Dendritic cell treated with granulocyte-macrophage colony-stimulating factor and Interleukin-4, amounts not matched to agents 40 ng/mL and 50 ng/mL, for 4 days (primary cell): ENCODE measurements around the gene ADGRE2.

ENCODE experiments used
- H3K27ac Mint-ChIP-seq: one replicate; pipeline ENCODE4 v1.8.0; 2022; ENCODE audit warnings: mild to moderate bottlenecking, mixed read lengths
- H3K27me3 Mint-ChIP-seq: one replicate; pipeline ENCODE4 v1.8.0; 2022; ENCODE audit warnings: mild to moderate bottlenecking, mixed read lengths
- H3K36me3 Mint-ChIP-seq: one replicate; pipeline ENCODE4 v1.8.0; 2022; ENCODE audit warnings: low read depth, mixed read lengths
- H3K4me1 Mint-ChIP-seq: one replicate; pipeline ENCODE4 v1.8.0; 2022; ENCODE audit warnings: low read depth, mixed read lengths
- H3K4me3 Mint-ChIP-seq: one replicate; pipeline ENCODE4 v1.8.0; 2022; ENCODE audit warnings: mild to moderate bottlenecking, moderate library complexity, mixed read lengths
- H3K9me3 Mint-ChIP-seq: one replicate; pipeline ENCODE4 v1.8.0; 2022; ENCODE audit warnings: mixed read lengths
- intact Hi-C: fragments of 100-400 bp; cut with micrococcal nuclease; formaldehyde crosslinking; loops from one replicate; pipeline ENCODE4 v1.15.0; 2022

The ADGRE2 gene

DNA sequence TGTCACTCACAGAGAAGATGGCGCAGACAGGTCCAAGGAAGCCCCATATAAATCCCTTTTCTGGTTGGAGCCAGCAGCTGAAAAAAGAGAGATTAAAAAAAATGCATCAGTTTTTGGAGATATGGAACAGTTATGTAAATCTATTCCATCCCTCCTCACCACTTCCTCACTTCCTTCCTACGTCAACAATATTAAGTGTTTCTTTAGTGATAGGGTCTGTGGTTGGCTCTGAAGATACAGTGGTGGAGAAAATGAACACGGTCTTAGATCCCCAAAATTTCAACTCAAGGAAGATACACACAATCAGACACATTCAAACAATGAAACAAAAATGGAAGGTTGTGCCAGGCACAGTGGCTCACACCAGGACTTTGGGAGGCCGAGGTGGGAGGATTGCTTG, 31.5 kb downstream of the ADGRE2 start:
- no peaks in the 10 kb centered on the region for H3K27me3 Mint-ChIP-seq
- H3K4me1 Mint-ChIP-seq: no peaks in the 10 kb centered on the region
- H3K27ac Mint-ChIP-seq: no peak overlapping the region
- no peaks in the 10 kb centered on the region for H3K9me3 Mint-ChIP-seq
- peaks cover 81% of the 10 kb centered on the region for H3K36me3 Mint-ChIP-seq
- intact Hi-C loops: no loop called here
- H3K4me3 Mint-ChIP-seq: no peak overlapping the region

DNA sequence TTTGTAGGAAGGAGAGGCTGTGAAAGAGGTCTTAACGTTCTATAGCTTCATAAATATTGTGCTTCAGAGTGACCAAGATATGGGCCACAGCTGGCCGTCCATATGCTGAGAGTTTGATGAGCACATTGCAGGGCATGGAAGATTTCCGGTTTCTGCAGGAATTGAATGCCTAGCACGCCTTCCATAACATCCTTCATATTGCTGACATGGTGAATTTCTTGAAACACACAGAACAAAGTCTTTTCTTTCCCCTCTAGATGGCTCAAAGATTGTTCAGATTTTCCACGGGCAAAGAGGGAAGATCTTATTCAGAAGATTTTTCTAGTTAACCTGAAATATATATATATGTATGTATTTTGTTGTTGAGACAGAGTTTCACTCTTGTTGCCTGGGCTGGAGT, 42.4 kb downstream of the ADGRE2 start:
- Mint-ChIP-seq H3K36me3 (peaks cover 64% of the 10 kb centered on the region), H3K9me3 (peaks cover 14% of the 10 kb centered on the region), H3K27ac (no peak overlapping the region), H3K27me3 (no peaks in the 10 kb centered on the region), H3K4me3 (no peak overlapping the region), H3K4me1 (no peaks in the 10 kb centered on the region)
- intact Hi-C loops: no loop called here

DNA sequence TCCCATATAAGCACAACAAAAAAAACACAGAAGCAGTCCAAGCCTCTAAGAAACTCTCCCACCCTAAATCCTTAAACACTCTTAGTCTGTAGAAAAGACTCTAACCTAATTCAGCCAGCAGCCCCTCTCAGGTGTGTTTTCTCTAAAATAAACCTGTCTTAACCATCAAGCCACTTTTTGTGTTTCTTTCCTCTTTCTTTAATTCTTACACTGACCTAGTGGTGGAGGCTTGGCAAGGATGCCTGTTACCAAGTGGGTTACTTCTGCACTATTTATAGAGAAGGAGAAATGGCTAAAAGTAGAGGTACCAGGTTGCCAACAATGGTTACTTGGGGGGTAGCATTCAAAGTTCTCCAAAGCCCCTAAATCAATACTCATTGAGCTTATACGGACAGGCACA, 44.8 kb downstream of the ADGRE2 start:
- peaks cover 41% of the 10 kb centered on the region for H3K36me3 Mint-ChIP-seq
- no peak overlapping the region for H3K27ac Mint-ChIP-seq
- intact Hi-C loops: no loop called here

DNA sequence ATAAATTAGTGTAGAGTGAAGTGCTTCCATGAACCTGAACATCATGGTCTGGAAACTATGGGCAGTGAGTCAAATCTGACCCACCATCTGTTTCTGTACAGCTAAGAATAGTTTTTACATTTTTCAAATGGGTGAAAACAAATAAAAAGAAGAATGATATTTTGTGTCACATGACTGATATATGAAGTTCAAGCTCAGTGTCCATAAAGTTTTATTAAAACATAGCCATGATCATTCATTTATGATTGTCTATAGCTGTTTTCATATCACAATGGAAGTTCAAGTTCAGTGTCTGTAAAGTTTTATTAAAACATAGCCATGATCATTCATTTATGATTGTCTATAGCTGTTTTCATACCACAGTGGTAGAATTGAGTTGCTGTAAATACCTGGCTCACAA, 45.9 kb downstream of the ADGRE2 start:
- Mint-ChIP-seq H3K9me3 (peaks cover 40% of the 10 kb centered on the region), H3K27ac (no peak overlapping the region), H3K4me3 (no peak overlapping the region), H3K27me3 (no peaks in the 10 kb centered on the region), H3K4me1 (no peaks in the 10 kb centered on the region), H3K36me3 (peaks cover 31% of the 10 kb centered on the region)
- intact Hi-C loops: no loop called here

More for the DNA sequence above, 44.8 kb downstream of the ADGRE2 start:
- no peak overlapping the region for H3K4me3 Mint-ChIP-seq
- H3K4me1 Mint-ChIP-seq: no peaks in the 10 kb centered on the region
- H3K9me3 Mint-ChIP-seq: peaks cover 29% of the 10 kb centered on the region
- H3K27me3 Mint-ChIP-seq: no peaks in the 10 kb centered on the region

DNA sequence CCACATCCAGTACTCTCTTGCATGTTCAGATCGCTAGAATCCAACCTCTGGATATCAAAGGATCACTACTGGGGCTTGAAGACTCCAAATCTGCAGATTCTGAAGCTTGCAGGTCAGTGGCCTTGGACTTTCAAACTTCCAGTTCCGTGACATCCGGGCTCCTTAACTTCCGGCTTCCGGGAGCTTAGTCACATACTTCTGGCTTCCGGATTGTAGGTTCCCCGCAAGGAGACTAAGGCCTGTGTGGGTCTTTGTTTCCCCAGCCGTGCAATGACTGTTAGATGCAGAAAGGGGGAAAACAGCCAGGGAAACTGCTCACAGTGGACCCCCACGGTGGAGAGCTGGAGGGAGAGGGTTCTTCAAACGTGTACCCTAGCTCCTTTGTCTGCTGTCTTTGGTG, 47.2 kb downstream of the ADGRE2 start:
- peaks cover 53% of the 10 kb centered on the region for H3K9me3 Mint-ChIP-seq
- no peak overlapping the region for H3K27ac Mint-ChIP-seq
- H3K36me3 Mint-ChIP-seq: peaks cover 26% of the 10 kb centered on the region
- H3K4me1 Mint-ChIP-seq: no peaks in the 10 kb centered on the region
- intact Hi-C loops: no loop called here
- H3K4me3 Mint-ChIP-seq: no peak overlapping the region
- no peaks in the 10 kb centered on the region for H3K27me3 Mint-ChIP-seq

DNA sequence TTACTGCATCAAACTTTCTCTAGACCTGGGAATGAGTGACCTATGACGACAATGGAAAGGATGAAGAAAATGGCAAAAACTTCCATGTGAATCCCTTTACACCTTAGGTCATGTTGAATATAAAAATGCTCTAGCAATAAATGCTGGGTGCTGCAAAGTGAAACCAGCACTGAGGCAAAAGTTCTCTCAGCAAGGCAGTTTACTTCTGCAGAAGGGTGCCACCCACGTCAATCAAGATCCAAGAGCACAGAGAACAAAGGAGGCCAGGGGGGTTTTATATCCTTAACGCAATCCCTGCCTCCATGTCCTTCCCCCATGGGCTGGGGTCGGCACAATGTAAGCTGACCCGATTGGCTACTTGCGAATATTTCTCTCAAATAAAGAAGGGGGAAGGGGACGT, 49.8 kb downstream of the ADGRE2 start:
- peaks cover 7% of the 10 kb centered on the region for H3K36me3 Mint-ChIP-seq
- H3K27me3 Mint-ChIP-seq: no peaks in the 10 kb centered on the region
- no peak overlapping the region for H3K4me3 Mint-ChIP-seq
- intact Hi-C loops: no loop called here
- no peaks in the 10 kb centered on the region for H3K4me1 Mint-ChIP-seq
- H3K27ac Mint-ChIP-seq: no peak overlapping the region
- H3K9me3 Mint-ChIP-seq: peaks cover 79% of the 10 kb centered on the region

DNA sequence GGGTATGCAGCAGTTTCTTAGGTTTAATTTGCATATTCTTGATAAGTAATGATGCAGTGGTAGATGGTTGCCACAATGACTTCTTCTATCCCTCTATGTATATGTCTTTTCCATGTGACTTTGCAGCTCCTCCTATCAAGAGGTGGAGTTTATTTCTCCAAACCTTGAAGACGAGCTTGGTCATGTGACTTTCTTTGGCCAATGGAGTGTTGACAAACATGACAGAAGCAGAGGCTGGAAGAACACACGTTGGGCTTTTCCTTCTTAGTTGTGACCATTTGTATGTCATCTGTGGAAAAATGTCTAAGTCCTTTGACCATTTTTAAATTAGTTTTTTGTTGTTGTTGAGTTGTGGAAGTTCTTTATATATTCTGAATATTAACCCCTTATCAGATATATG, 56.2 kb downstream of the ADGRE2 start:
- Mint-ChIP-seq H3K4me1 (no peaks in the 10 kb centered on the region), H3K4me3 (no peak overlapping the region), H3K9me3 (peaks cover 92% of the 10 kb centered on the region), H3K36me3 (peaks cover 70% of the 10 kb centered on the region), H3K27ac (no peak overlapping the region), H3K27me3 (no peaks in the 10 kb centered on the region)
- intact Hi-C loops: no loop called here

DNA sequence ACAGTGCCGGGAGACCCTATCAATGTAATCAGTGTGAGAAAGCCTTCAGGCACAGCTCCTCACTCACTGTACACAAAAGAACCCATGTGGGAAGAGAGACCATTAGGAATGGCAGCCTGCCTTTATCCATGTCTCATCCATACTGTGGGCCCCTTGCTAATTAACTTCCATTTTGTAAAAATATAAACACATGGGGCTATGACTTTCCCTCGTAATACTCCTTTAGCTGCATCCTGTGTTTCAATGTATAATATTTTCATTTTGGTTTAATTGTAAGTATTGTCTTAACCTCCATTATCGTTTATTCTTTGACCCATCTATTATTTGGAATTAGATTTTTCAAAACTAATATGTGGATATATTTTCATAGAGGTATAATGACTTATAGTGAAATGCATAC, 59.2 kb downstream of the ADGRE2 start:
- Mint-ChIP-seq H3K4me1 (no peaks in the 10 kb centered on the region), H3K9me3 (peaks cover 92% of the 10 kb centered on the region), H3K36me3 (peaks cover 98% of the 10 kb centered on the region), H3K4me3 (no peak overlapping the region), H3K27me3 (no peaks in the 10 kb centered on the region), H3K27ac (no peak overlapping the region)
- intact Hi-C loops: no loop called here

DNA sequence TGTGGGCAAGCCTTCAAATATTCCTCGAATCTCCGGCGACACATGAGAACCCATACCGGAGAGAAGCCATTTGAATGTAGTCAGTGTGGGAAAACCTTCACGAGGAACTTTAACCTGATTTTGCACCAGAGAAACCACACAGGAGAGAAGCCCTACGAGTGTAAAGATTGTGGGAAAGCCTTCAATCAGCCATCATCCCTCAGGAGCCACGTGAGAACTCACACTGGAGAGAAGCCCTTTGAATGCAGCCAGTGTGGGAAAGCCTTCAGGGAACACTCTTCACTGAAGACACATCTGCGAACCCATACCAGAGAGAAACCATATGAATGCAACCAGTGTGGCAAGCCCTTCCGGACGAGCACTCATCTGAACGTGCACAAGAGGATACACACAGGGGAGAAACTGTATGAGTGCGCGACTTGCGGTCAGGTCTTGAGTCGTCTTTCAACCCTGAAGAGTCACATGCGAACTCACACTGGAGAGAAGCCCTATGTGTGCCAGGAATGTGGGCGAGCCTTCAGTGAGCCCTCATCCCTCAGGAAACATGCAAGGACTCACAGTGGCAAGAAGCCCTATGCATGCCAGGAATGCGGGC, 59.7 kb downstream of the ADGRE2 start:
- Mint-ChIP-seq H3K27ac (no peak overlapping the region), H3K4me3 (no peak overlapping the region), H3K9me3 (peaks cover 92% of the 10 kb centered on the region), H3K4me1 (no peaks in the 10 kb centered on the region), H3K36me3 (peaks cover 98% of the 10 kb centered on the region), H3K27me3 (no peaks in the 10 kb centered on the region)
- intact Hi-C loops: no loop called here

DNA sequence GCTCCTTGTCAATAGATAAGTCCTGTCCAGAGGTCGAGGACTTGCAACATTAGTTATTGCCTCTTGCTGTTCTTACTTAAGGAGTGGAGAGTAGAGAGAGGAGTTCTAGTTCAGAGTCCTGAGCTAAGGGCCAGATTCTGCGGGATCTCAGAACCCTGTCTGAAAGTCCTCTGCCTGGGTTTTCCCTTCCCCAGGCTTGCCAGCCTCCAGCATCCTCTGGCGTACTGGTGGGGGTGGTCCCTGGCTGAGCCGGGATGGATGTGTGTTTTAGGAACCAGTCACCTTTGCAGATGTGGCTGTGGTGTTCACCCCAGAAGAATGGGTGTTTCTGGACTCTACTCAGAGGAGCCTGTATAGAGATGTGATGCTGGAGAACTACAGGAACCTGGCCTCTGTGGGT, 62.5 kb downstream of the ADGRE2 start:
- intact Hi-C loops: no loop called here
- H3K27ac Mint-ChIP-seq: no peak overlapping the region
- H3K4me3 Mint-ChIP-seq: no peak overlapping the region
- peaks cover 99% of the 10 kb centered on the region for H3K36me3 Mint-ChIP-seq
- H3K9me3 Mint-ChIP-seq: peaks cover 88% of the 10 kb centered on the region
- no peaks in the 10 kb centered on the region for H3K4me1 Mint-ChIP-seq
- no peaks in the 10 kb centered on the region for H3K27me3 Mint-ChIP-seq

DNA sequence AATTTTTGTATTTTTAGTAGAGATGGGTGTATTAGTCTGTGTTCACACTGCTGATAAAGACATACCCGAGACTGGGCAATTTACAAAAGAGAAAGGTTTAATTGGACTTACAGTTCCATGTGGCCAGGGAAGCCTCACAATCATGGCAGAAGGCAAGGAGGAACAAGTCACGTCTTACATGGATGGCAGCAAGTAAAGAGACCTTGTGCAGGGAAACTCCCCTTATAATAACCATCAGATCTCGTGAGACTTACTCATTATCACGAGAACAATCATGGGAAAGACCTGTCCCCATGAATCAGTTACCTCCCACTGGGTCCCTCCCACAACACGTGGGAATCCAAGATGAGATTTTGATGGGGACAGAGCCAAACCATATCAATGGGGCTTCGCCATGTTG, 73.9 kb downstream of the ADGRE2 start:
- Mint-ChIP-seq H3K9me3 (peaks cover 12% of the 10 kb centered on the region), H3K27me3 (no peaks in the 10 kb centered on the region), H3K4me3 (no peak overlapping the region), H3K27ac (no peak overlapping the region), H3K36me3 (peaks cover 94% of the 10 kb centered on the region), H3K4me1 (no peaks in the 10 kb centered on the region)
- intact Hi-C loops: no loop called here

DNA sequence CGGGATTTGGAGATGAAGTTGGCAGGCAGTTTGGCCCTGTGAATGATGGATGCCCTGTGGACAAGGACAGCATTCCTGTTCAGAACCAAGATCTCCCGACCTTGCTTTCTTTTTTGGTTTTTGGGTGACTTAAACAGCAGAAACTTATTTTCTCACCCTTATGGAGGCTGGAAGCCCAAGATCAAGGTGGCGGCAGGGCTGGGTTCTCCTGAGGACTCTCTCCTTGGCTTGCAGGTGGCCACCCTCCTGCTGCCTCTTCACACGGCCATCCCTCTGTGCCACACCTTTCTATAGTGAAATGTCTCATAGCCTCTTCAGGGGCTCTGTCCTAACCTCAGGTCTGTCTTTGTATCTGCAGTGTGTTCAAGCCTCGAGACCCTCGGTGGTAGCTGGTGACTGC, 74.5 kb downstream of the ADGRE2 start:
- Mint-ChIP-seq H3K27ac (no peak overlapping the region), H3K36me3 (peaks cover 94% of the 10 kb centered on the region), H3K9me3 (peaks cover 6% of the 10 kb centered on the region), H3K4me3 (no peak overlapping the region), H3K4me1 (no peaks in the 10 kb centered on the region), H3K27me3 (no peaks in the 10 kb centered on the region)
- intact Hi-C loops: no loop called here

DNA sequence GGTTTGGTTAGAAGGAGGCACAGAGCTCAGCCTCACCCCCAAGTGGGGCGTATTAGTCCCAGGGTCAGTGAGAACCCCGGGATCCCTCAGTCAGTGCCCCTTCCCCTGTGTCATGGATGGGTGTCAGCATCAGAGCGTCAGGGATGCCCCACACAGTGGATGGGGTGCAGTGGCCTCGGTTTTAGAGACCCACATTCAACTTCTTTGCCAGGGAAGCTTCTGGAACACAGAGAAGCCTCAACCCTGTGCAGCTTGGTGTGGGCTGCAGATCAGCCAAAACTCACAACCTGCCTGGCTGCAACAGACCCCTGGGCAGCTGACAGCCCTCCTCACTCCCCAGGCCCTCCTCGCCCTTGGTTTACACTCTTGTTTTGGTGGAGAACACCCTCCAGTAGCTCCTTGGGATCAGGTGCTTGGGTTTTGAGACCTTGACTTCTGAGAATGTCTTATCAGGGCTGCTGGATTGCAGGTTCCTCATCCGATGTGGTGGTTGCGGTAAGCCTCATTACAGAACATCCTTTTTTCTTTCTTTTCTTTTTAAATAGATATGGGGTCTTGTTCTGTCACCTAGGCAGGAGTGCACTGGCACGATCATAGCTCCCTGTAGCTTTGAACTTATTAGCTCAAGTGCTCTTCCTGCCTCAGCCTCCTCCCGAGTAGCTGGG, 77.5 kb downstream of the ADGRE2 start:
- Mint-ChIP-seq H3K4me3 (no peak overlapping the region), H3K36me3 (peaks cover 98% of the 10 kb centered on the region), H3K9me3 (no peaks in the 10 kb centered on the region), H3K4me1 (no peaks in the 10 kb centered on the region), H3K27ac (no peak overlapping the region), H3K27me3 (no peaks in the 10 kb centered on the region)
- intact Hi-C loops: no loop called here

DNA sequence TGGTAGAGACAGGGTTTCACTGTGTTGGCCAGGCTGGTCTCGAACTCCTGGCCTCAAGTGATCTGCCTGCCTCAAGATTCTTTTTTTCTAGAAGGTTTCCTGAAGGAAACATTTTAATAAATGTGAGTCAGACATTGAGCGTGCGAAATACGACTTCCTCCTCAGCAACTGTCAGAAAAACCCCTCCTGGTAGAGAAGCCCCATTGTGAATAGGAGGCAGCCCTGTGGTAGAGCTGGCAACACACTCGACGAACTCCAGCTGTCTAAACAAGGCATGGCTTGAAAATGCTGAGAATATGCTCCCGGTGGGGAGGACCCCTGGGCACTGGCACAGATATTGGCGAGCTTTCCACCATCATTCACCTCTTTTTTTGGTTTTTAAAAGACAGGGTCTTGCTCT, 78.7 kb downstream of the ADGRE2 start:
- Mint-ChIP-seq H3K4me1 (no peaks in the 10 kb centered on the region), H3K4me3 (no peak overlapping the region), H3K27ac (no peak overlapping the region), H3K27me3 (no peaks in the 10 kb centered on the region), H3K9me3 (no peaks in the 10 kb centered on the region), H3K36me3 (peaks cover 98% of the 10 kb centered on the region)
- intact Hi-C loops: no loop called here

DNA sequence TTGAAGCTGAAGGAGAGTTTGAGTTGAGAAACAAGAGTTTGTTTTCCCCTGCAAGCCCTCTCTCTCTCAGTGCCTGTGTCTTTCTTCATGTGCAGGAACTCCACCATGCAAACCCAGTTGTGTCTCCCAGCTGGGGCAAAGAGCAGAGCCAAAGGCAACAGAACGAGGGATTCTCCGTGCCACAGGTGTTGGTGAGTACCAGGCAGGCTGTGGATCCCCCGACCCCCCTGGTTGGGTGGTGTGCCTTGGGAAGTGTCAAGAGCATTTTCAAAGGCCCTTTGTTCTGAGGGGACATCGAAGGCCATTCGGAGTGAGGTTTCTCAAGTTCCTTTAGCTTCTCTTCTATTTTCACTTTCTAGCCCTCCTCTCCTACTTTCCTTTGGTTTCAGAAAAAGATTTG, 82.9 kb downstream of the ADGRE2 start:
- H3K36me3 Mint-ChIP-seq: peaks cover 83% of the 10 kb centered on the region
- H3K27ac Mint-ChIP-seq: no peak overlapping the region
- intact Hi-C loops: no loop called here
- H3K4me1 Mint-ChIP-seq: peaks cover 12% of the 10 kb centered on the region
- H3K9me3 Mint-ChIP-seq: no peaks in the 10 kb centered on the region
- H3K27me3 Mint-ChIP-seq: no peaks in the 10 kb centered on the region
- no peak overlapping the region for H3K4me3 Mint-ChIP-seq
